Psoas muscle (tissue), 8 donors: ENCODE results near the gene OR5AK2. TPM values are rescaled to one million over a fixed set of nuclear protein-coding genes. Genes with fewer than 3 reads are reported as not detected.
"Not testable (repeated sequence)": the region's sequence is repeated elsewhere in the genome, so short reads cannot be mapped to it uniquely, and the experiment has no call there.

ENCODE experiments used
- ATAC-seq, 4 donors: fragments of 200-7000 bp; cut with Tn5 transposase; one replicate each; pipeline ENCODE4 v1.9.1; 2020; ENCODE audit warnings: moderate library complexity in 3 of 4, mild to moderate bottlenecking in 2 of 4
- DNase-seq, 2 donors: peaks; one replicate each; pipeline ENCODE4 v3.0.0-alpha.2; 2020
- H3K27ac ChIP-seq: fragments of 200-600 bp; one replicate; pipeline ENCODE4 v1.8.0; 2022
- H3K27me3 ChIP-seq, 3 donors: fragments of 200-600 bp in 1 of 3; one replicate each; pipeline versions ENCODE4 v1.6.1 to v1.8.0; 2013 to 2022; ENCODE audit warnings: low read length in 2 of 3, mild to moderate bottlenecking in 2 of 3, moderate library complexity in 1 of 3; ENCODE audit not compliant: insufficient read depth in 3 of 3
- H3K36me3 ChIP-seq, 2 donors: fragments of 200-600 bp in 1 of 2; one replicate each; pipeline versions ENCODE4 v1.6.1 to v1.8.0; 2013 to 2022; ENCODE audit warnings: low read depth in 1 of 2, mild to moderate bottlenecking in 1 of 2, moderate library complexity in 1 of 2; ENCODE audit not compliant: insufficient read depth in 1 of 2
- H3K4me1 ChIP-seq: fragments of 200-600 bp; one replicate; pipeline ENCODE4 v1.8.0; 2022
- H3K4me3 ChIP-seq: fragments of 200-600 bp; one replicate; pipeline ENCODE4 v1.8.0; 2022; ENCODE audit warnings: mild to moderate bottlenecking
- H3K9me3 ChIP-seq: fragments of 200-600 bp; one replicate; pipeline ENCODE4 v1.8.0; 2022
- CTCF ChIP-seq: fragments of 200-600 bp; IDR thresholded peaks from one replicate; pipeline ENCODE4 v1.8.0; 2022; ENCODE audit warnings: antibody characterized with exemption
- WGBS, 3 donors: extraction: QIAGEN DNeasy Blood & Tissue Kit; methylation state at CpG; one replicate each; pipeline versions ENCODE4 v1.1.6 to v1.1.7; 2013; 5-methylcytosine and 5-hydroxymethylcytosine counted together
- intact Hi-C, 2 donors: fragments of 100-400 bp; cut with DNase I; formaldehyde crosslinking; loops; one replicate each; pipeline versions ENCODE4 v1.11.0 to v1.14.2; 2022
- long read RNA-seq, 2 donors: library from polyadenylated mRNA; unstranded; transcript quantifications; one replicate each; pipeline ENCODE4 v2.0.0, GENCODE V29; 2021
- polyA plus RNA-seq, 3 donors: library from polyadenylated mRNA; stranded (reverse); fragments of 200-250 nt; gene quantifications; one replicate each; pipeline ENCODE4 v1.2.3, GENCODE V29; 2013
- total RNA-seq, 4 donors: library from RNA; stranded (reverse); fragmentation: NEBNext Ultra II Directional in 2 of 4; extraction: Animal tissue kit (Norgen Biotek cat#: 25700) in 2 of 4; gene quantifications; one replicate each; pipeline versions ENCODE4 v1.2.1 to v1.2.4, GENCODE V29; 2021 to 2023
- donor health status: healthy with polysubstance abuse.
- donor health status: DM: no; HTN: no; CAD: no; lungs with moderate emphysema.
- donor health status: Bipolar disorder and iron deficiency.
- donor health status: healthy.
- donor health status: DM: yes; HTN: yes; CAD: no.
- donor health status: DM: no; HTN: no; CAD: no.
- donor health status: DM: no; HTN: no; CAD: no.
- donor health status: DM: yes; HTN: yes; CAD: no.

The OR5AK2 gene
- total RNA-seq (not detected), polyA plus RNA-seq (not detected)
- long read RNA-seq, donor 1 = 0 reads
- long read RNA-seq, donor 2 = 0 reads

- no peak for TF ChIP-seq CTCF
- DNase-seq (no peak), ATAC-seq (no peak)
- H3K4me1 ChIP-seq = no peaks in the 10 kb centered on the region
- intact Hi-C loops = no loop called here
- H3K27me3 ChIP-seq = no peaks in the 10 kb centered on the region
- no peak within 1 kb of the TSS for H3K27ac ChIP-seq
- H3K36me3 ChIP-seq = no peaks in the 10 kb centered on the region
- H3K4me3 ChIP-seq = no peak within 1 kb of the TSS
- WGBS, 3 donors = 72 to 83% (median 78%) methylated on average over 1 of the region's 1 CpG
- no peaks in the 10 kb centered on the region for H3K9me3 ChIP-seq
Measured at GRCh38 chr11:56988614-56989013, at the start of gene OR5AK2. TSS of gene OR5AK2 (plus strand) at chr11:56988914. CDS start at chr11:56988914, 0 bp downstream.

- WGBS, 3 donors = 78 to 86% (median 86%) methylated on average over 8 of the region's 8 CpGs
- H3K36me3 ChIP-seq, DNase-seq, H3K4me3 ChIP-seq, H3K9me3 ChIP-seq, ATAC-seq, H3K4me1 ChIP-seq, H3K27me3 ChIP-seq, H3K27ac ChIP-seq, intact Hi-C loops: not testable (repeated sequence)
Measured at GRCh38 chr11:56945526-56945925, 43.2 kb upstream of the OR5AK2 start.

- ATAC-seq (no peak), DNase-seq (no peak)
- Histone ChIP-seq H3K4me3 (no peak overlapping the region), H3K27me3 (no peaks in the 10 kb centered on the region), H3K4me1 (no peaks in the 10 kb centered on the region), H3K27ac (no peak overlapping the region), H3K9me3 (peaks cover 6% of the 10 kb centered on the region), H3K36me3 (no peaks in the 10 kb centered on the region)
- 82 to 89% (median 84%) methylated on average over 2 of the region's 2 CpGs for WGBS, 3 donors
- intact Hi-C loops = no loop called here
- no peak for TF ChIP-seq CTCF
Measured at GRCh38 chr11:56948991-56949515, 39.7 kb upstream of the OR5AK2 start.

GRCh38 chr11:56950510-56950909 lies 38.2 kb upstream of the OR5AK2 start:
- DNase-seq (no peak), ATAC-seq (no peak)
- peaks cover 6% of the 10 kb centered on the region for H3K9me3 ChIP-seq
- intact Hi-C loops = no loop called here
- H3K4me3 ChIP-seq = no peak overlapping the region
- H3K27me3 ChIP-seq = no peaks in the 10 kb centered on the region
- no peaks in the 10 kb centered on the region for H3K4me1 ChIP-seq
- no peak for TF ChIP-seq CTCF
- no peak overlapping the region for H3K27ac ChIP-seq
- 62 to 76% (median 73%) methylated on average over 2 of the region's 2 CpGs for WGBS, 3 donors
- H3K36me3 ChIP-seq = no peaks in the 10 kb centered on the region

GRCh38 chr11:56953907-56954306 lies 34.8 kb upstream of the OR5AK2 start:
- ATAC-seq, H3K36me3 ChIP-seq, H3K4me3 ChIP-seq, intact Hi-C loops, H3K9me3 ChIP-seq, DNase-seq, H3K4me1 ChIP-seq, H3K27me3 ChIP-seq, H3K27ac ChIP-seq: not testable (repeated sequence)
- WGBS, 3 donors = 99 to 100% (median 100%) methylated on average over 1 of the region's 1 CpG

- DNase-seq = no peak
Measured at GRCh38 chr11:56961609-56962008, 27.1 kb upstream of the OR5AK2 start.

More at GRCh38 chr11:56961609-56962008, 27.1 kb upstream of the OR5AK2 start:
- H3K27me3 ChIP-seq = no peaks in the 10 kb centered on the region
- ATAC-seq = no peak
- H3K27ac ChIP-seq = no peak overlapping the region
- no peaks in the 10 kb centered on the region for H3K9me3 ChIP-seq
- H3K36me3 ChIP-seq = no peaks in the 10 kb centered on the region
- H3K4me1 ChIP-seq = no peaks in the 10 kb centered on the region
- no peak for TF ChIP-seq CTCF
- intact Hi-C loops = no loop called here
- H3K4me3 ChIP-seq = no peak overlapping the region
